ENCODE results near the gene CUL3.

GRCh38 chr2:224438726-224439125, 146.4 kb downstream of the CUL3 start:
- TF ChIP-seq POLR2AphosphoS5 (IDR thresholded peaks at IDR 0.05; ENCODE audit: low read depth, low read length) (no peak), EZH2 (IDR thresholded peaks at IDR 0.05) (no peak), CEBPB (IDR thresholded peaks at IDR 0.05; ENCODE audit: low read depth) (no peak), ZNF274 (IDR thresholded peaks at IDR 0.05; ENCODE audit: low read depth, low read length) (no peak), REST (IDR thresholded peaks at IDR 0.05; ENCODE audit: low read depth) (no peak), CTCF (IDR thresholded peaks at IDR 0.05 in 2 of 3, conservative IDR thresholded peaks at IDR 0.05 in 1 of 3; ENCODE audit: borderline replicate concordance in 1 of 3, insufficient read depth in 1 of 3, low read depth in 2 of 3, low read length in 2 of 3) (no peak), EZH2phosphoT487 (IDR thresholded peaks at IDR 0.05; ENCODE audit: borderline replicate concordance) (no peak), MAX (IDR thresholded peaks at IDR 0.05) (no peak), POLR2A (IDR thresholded peaks at IDR 0.05; ENCODE audit: borderline replicate concordance, extremely low read depth, insufficient read depth, insufficient read length) (no peak), ATF3 (IDR thresholded peaks at IDR 0.05) (no peak), FOSL1 (IDR thresholded peaks at IDR 0.05; ENCODE audit: low read depth) (no peak), TCF7L2 (IDR thresholded peaks at IDR 0.05; ENCODE audit: borderline replicate concordance, extremely low read depth, insufficient read depth, insufficient read length) (no peak), YY1 (IDR thresholded peaks at IDR 0.05; ENCODE audit: extremely low read depth, insufficient replicate concordance, low read depth, low read length) (no peak), RAD21 (IDR thresholded peaks at IDR 0.05; ENCODE audit: low read depth) (no peak)
